OCI-LY1 (cell line): ENCODE data around the gene POU4F2.

Experiments used
- CTCF ChIP-seq: fragments of 200-600 bp; sonication (generic), shearing (Covaris generic); IDR thresholded peaks from 2 replicates; pipeline ENCODE4 v1.5.1; 2017; ENCODE audit warnings: mild to moderate bottlenecking, antibody characterized with exemption, low read length, moderate library complexity, mixed read lengths
- EZH2 ChIP-seq: fragments of 200-600 bp; sonication (generic), shearing (Covaris generic); IDR thresholded peaks from 2 replicates; pipeline ENCODE4 v1.8.0; 2017; ENCODE audit warnings: borderline replicate concordance, mixed run types, mild to moderate bottlenecking, antibody characterized with exemption, low read length, moderate library complexity, mixed read lengths

- TF ChIP-seq EZH2: no peak
- TF ChIP-seq CTCF: no peak
These were observed 47.9 kb upstream of the POU4F2 start for GRCh38 chr4:146590801-146591200.
